HuH-7 (cell line): ENCODE data around the gene CDH5.

Source experiments
- DNase-seq: peaks from one replicate; pipeline ENCODE4 v3.0.0; 2011; ENCODE audit warnings: low spot score

The CDH5 gene

DNA sequence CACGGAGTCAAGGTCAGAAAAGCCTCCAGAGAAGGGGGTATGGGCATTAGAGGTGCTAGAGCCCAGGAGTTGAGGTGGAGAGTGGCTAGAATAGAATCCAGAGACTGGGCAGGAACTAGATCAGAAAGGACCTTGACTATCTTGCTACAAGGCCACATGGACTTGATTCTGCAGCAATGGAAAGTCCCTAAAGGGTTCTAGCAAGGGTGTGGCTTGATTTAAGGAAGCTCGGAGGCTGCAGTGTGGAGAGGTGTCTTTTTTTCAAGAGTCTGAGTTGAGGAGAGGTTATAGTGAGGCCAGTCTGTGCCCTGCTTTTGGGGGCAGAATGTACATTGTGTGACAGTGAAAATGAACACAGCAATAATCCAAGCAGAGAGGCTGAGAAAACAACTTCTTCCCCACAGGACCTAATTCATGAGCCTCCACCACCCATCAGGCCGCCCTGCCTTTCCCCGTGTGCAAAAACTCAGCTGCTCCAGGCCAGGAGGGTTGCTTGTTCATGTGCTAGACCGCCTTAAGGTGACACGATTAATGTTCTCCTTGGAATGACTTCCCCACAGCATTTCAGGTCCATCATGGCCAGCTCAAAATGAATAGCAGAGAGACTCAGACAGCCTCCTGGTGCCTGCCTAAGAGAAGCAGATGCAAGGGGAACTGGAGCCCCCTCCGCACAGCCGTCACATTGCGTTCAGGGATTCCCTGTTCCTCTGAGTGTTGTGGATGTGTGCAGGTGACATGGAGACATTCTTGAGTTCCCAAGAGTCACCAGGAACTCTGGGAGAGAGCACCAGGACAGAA is 51.9 kb downstream of the CDH5 start:
- DNase-seq: no peak

DNA sequence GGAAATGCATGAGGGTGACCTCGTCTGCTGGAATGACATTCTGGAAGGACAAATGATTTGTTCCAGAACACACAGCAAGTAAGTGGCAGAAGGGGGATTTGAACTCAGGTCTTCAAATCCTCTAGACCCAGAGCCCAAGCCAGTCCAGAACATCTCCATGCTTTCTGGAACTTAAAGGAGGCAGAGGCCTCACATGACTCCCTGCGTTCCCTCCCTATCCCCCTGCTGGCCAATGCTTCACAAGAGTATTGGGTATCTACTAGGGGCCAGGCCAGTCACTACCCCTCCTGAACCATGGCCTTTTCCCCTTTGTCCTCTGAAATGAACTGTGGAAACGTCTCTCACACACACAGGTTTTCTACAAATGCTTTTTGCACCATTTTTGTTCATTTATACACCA is 53.0 kb downstream of the CDH5 start:
- DNase-seq: no peak

DNA sequence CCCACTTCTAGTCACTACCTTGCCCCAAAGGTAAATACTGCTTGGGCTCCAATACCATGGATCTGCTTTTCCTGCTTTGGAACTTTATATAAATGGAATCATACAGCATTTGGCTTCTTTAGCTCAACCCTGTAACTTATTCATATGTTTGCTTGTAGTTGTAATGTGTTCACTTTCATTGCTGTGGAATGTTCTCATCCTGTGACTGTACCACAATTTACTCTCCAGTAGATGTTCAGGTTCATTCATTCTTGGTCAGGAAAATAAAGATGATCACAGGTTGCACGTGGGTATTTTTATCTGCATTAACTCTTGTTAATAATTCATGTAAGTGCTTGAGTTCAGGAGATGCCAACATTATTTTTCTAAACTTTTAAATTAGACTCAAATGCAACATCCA is 53.9 kb downstream of the CDH5 start:
- no peak for DNase-seq

DNA sequence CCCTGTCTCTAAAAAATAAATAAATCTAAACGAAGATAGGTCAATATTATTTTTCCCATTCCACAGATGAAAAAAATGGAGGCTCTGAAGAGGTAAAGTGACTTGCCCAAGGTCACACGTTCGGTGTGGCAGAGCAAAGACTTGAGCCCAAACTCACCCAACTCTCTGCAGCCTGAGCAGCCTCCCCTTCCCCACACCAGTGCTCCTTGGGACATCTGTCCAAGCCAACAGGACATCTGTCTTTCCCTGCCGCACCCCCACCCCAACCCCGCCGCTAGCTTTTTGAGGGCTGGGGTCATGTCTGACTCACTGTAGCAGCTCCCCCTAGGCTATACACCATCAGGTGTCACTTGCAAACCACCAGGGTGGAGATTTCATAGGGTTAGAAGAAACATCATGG is 55.4 kb downstream of the CDH5 start:
- DNase-seq: no peak

DNA sequence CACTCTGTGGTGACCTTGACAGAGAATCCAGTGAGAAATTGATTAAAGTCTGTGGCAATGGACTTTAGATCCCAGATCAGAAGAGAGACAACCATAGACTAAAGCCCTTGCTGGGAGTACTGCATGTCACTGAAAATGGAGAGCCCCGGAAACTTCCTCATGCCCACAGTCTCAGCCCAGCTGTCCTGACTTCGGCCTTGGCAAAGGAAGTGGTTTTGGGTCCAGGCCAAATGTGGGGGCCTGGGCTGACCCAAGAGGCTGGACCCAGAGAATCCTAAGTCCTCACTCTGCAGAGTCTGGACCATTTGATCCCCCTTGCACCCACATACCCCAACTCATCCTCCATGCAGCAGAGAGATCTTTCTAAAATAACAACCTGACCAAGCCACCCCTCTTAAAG is 55.9 kb downstream of the CDH5 start:
- DNase-seq: no peak

DNA sequence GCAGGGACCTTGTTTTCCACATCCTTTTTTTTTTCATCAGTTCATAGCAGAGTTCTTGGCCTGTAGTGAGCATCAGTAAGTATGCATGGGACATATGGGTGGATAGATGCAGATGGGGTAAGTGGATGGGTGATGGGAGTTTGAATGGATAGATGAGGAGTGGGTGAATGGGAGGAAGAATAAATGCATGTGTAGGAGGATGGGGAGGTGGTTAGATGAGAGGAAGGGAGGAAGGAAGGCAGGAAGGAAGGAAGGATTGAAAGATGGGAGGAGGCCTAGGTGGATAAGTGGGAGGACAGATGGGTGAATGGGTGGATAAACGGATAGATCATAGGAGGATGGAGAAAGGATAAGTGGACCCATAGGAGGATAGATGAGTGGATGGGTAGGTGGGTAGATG is 56.7 kb downstream of the CDH5 start:
- no peak for DNase-seq

DNA sequence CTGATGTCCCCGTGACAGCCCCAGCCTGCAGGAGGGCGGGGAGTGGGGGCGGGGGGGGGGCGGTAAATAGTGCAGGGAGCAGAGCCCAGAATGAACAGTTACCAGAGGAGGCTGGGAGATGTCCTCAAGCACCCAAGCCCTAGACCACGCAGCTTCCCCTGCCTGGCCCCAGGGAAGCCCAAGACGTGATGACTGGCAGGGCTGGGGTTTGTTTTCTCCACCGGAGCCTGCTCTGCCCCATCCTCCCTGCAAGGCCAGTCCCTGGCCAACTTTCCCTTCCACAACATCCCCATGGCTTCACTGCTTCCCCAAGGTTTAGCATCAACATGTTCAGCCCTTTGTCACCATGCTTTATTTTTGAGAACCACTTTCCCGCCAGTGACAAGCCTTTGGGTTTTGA is 59.2 kb downstream of the CDH5 start:
- DNase-seq: no peak

DNA sequence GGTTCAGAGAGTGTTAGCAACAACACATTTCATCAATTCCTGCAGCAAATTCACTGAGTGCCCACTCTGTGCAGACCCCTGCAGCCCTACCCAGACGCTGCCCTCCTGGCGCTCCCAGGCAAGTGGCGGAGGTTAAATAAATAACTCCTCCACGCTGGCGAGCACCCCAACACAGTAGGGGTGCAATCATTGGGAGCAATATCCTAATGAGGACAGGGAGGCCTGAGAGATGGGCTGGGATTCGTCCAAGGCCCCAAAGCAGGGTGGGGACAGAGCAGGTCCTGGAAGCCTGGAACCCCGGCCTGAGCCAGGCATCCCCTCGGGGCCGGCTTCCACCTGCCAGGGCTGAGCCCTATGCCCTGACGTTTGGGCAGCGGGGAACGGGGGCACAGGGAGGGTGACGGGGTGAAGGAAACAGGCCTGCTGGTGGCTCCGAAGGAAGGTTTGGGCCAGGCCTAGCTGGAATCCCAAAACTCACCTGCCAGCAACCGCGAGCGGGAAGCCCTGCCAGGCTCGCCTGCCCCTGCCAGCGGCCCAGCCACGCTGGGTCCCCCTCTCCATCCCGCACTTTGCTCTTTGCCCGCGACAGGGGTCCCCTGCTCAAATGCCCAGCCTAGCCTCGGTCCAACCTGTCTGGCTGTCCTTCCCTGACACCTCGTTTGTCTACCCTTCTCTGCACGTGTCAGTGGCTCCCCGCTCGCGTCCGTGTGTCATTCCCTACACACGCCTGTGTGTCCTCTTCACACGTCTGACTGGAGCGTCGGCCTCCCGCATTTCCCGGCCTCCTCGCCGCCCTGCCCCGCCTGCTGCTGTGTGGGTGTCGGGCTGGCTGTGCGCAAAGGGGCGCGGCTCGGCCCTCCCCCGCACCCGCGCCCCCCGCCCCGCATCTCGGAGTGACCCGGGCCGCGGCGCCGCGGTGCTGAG is 59.9 kb downstream of the CDH5 start:
- DNase-seq: no peak

DNA sequence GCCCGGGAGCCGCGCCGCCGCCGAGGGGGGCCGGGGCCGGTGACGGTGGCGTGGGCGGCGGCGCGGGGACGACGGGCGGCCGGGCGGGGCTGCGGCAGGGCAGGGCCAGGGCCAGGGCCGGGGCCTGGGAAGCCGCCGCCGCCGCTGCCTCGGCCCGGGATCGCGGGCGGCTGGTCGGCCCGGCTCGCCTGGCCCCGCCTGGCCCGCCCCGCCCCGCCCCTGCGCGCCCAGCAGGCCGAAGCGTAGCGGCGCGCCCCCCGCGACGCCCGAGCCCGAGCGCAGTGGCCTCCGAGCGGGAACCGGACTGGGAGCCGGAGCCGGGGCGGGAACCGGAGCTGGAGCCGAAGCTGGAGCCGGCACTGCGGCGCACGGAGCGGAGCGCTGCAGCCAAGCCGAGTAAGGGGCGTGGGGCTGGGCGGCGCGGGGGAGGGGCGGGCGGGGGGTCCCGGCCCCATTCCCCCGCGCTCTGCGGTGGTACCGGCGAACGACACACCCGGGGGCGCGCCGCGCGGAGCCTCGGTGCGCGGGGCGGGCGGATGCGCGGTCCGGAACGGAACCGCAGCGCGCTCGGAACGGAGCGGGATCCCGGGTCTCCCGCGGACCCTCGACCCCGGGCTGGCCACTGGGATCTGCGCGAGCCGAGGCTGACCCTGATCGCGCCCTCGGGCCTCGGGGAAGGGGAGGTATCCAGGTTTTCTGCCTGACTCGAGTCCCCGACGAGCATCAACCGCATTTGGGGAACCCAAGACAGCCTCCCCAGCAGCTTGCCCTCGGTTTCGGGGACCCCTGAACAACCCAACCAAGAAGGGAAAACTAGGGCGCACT is 60.8 kb downstream of the CDH5 start, which contains the start of gene BEAN1:
TSS of gene BEAN1 (plus strand) at position 260 of the 825 bp plus-strand sequence. CDS start 10,382 bp downstream, outside the sequence.
- no peak for DNase-seq

DNA sequence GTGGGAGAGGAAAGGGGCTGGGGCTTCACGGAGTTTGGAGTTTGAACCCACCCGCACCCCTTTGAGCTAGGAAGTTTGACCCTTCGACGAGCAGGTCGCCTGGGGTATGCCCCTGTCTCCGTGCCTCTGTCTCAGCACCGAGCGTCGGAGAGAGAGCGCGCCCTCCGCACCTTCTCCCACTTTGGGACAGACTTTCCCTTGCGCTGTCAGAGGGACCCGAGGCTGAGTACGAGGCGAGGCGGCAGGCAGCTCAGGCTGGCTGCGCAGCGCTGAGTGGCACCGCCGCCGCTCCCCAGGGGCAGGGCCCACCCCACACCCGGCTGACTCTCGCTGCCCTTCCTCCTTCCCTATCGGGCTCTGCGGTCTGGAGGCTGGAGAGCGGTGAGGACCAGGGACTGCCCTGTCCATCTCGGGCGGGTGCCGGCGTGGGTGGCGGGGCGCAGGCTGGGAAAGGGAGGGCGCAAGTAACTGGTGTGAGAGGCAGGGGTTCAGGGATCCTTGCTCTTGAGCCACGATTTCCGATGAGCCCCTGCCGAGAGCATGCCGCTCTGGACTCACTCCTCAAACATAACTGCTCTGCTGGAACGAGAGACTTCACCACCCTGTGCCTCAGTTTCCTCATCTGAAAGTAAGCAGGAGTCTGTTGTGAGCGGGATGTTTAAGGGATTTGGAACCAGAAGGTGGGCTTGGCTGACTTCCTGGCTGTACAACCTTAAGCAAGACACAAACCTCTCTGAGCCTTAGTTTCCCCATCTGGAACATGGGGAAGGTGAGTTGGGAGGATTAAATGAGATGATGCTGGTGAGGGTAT is 61.6 kb downstream of the CDH5 start:
- no peak for DNase-seq

DNA sequence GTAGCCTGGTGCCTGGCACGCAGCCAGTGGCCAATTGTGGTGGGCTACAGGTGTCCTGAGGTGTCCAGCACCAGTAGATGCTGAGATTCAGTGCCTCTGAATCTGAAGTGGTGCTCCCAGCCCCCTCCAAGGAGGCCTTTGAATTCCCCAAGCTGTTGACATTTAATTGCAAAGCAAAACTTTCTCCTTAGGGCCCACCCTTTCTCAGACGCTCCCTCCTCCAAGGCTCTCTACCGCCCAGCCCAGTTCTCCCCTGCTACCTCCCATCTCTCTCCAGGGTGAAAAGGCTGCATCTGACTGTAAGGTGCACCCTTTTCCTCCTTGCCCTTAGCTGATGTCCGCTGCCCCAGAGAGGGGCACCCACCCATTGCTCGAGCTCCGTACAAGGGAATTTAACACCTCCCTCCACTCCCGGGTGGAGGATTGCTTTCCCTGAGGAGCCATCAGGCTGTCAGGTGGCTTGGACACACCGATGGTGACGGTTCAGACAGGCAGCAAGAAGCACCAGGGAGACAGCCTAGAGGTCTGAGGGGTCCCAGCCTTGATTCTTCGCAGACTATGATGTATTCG is 62.3 kb downstream of the CDH5 start:
- DNase-seq: no peak

DNA sequence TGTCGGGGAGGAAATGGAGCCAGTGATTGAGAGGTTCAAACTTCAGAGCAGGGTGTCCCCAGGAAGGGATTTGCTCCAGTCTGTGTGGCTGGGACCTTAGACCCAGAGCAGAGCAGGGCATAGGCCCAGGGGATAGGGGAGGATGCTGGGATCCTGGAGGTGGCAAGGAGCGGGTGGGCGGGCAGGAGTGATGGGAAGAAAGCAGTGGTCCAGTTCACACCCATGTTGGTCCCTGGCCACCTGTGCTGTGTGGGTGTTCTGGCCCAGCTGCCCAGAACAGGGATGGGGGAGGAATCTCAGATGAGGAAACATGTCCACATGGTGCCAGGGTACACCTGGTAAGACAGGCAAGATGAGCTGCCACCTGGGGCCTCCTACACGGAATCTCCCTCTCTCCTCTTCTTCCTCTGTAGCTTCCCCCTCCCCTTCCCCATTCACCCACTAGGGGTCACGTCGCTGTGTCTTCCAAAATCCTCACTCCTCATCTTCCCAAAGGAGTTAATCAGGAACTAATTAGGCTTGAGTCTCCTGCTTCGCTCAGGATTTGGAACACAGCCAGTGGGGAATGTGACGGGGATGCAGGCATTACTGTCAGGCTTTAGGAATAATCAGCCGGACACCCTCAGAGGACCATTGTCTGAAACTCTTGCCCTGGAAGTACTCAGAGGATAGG is 62.9 kb downstream of the CDH5 start:
- DNase-seq: no peak

DNA sequence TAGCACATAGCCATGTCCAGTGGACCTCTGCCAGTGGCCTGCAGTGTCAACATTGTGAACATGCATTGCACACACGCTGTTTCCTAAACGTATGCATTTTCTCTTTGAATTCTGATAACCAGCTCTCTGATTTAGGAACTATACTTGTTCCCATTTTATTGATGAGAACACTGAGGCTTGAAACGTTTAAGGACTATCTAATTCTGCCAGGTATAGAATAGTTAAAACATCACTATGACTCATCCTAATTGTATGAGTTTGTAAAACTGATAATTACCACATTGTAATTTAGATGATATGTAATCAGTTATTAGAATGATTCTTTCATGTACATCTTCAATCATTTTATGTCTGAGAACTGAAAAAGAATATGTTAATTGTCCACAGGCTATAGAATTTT is 63.7 kb downstream of the CDH5 start:
- no peak for DNase-seq

DNA sequence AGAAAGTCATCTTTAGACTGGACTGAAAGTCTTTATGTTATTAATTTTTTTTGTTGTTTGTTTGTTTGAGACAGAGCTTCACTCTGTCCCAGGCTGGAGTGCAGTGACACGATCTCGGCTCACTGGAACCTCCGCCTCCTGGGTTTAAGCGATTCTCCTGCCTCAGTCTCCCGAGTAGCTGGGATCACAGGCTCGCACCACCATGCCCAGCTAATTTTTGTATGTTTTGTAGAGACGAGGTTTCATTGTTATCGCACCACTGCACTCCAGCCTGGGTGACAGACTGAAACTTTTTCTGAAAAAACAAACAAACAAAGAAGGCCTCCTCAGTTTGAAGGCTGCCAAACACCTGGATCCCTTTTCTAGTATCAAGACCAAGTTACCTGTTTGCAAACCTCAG is 65.3 kb downstream of the CDH5 start:
- DNase-seq: no peak

DNA sequence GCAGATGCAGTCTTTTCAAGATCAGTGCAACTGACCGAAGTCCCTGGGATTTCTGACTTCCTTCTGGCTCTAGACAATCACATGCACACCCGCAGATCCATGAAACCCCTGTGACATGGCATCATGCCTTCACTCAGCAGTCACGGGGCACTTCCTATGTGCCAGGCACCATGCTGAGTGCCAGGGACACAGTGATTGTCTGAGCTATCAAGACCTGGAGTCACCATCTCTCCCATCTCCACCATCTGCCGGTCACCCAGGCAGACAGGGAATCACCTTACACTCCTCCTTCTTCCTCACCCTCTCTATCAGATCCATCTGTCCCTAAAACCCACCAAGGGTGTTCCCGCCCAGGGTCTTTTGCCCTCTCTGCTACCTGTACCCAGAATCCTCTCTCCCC is 65.9 kb downstream of the CDH5 start:
- no peak for DNase-seq

DNA sequence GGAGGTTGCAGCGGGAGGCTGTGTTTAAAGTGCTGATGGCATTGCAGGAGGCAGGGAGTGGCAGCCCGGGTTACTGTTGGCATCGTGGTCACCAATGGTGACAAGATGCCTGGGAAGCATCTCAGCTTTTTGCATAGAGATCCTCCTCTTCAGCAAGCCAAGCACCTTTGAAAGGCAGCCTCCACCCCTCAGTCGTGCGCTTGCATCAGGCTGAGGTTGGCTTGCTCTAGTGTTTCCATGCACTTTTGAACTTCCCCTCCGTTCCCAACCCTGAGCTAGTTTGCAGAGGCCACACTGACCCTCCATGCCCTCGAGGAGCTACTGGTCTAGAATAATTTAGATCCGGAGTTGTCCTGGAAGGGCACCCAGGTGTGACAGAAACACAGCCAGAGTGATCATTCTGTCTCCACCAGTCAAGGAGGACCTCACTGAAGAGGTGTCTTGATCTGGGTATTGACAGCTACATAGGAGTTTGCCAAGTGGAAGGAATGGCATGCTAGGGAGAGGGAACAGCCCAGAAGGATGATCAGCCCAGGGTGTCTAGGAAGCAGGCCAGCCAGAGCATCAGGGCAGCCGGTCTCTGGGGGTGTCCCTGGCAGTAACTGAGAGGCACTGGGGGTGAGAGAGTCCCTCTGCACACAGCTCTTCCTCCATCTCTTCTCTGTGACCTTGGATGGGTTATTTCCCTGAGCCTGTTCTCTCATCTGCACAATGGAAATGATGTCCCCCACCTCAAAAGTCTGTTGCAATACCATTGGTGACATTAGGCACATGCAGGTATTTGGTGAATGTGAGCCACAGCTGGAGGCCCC is 68.3 kb downstream of the CDH5 start:
- no peak for DNase-seq

DNA sequence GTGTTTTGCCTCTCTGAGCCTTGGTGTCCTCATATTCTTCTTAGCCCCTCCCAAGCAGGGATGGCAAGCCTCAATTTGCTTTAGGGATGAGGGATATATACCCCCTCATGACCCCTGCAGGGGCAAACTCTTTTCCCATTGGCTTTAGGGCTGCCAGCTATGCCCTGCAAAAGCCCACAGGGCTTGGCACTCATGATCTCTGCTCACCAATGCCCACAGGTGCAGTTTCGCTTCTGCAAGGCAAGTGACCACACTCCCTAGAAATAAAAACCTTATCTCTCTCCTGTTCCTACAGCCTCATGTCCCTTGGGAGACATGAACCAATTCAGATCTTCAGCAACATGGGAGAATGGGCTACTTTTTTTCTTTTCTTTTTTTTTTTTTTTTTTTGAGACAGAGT is 69.4 kb downstream of the CDH5 start:
- no peak for DNase-seq

DNA sequence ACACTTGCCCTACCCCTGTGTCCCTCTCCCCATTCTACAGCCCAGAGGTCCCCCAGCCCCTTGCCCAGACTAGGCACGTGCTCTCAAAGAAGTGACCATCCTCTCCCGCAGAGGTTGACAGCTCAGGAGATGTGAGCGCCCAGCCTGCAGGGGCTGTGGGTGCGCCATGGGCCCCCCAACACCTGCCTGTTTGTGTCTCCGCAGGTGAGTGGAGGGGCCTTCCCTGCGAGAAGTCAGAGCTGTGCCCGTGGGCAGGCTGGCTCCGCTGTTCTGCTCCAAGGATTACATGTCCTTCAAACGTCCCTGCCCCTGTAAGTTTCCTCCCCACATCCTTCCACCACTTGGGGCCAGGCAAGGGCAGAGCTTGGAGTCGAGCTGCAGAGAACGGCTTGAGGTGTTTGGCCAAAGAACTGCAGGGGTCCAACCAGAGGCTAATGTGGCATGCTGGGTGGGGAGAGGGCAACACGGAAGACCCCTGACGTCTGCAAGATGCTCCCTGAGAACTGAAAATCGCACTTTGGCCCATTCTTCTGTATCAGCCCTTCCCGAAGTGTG is 71.0 kb downstream of the CDH5 start:
- no peak for DNase-seq

DNA sequence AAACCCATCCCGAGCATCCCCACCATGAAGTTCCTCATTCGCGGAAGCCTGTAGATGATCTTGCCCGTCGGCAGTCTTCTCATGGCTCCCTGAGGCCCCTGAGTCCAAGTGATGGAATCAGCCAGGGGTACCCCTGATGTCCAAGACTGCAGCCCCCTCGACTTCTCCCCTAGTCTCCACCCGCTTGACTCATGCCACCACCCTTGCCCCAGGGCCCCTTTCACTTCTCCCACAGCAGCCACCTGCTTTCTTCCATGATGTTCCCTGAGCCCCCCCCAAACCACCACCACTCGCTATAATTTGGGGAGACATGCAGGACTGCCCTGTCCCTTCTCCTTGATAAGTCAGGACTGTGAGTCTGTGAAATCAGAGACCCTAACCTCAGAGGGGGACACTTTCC is 72.0 kb downstream of the CDH5 start:
- no peak for DNase-seq
